Hepatocyte (in vitro differentiated cells): Measurements from ENCODE around the gene MYBPH.

Experiments used
- CTCF ChIP-seq: fragments of 200-600 bp; sonication (generic); IDR thresholded peaks from 2 replicates; pipeline ENCODE4 v1.5.1; 2016; ENCODE audit warnings: antibody characterized with exemption, mild to moderate bottlenecking; ENCODE audit not compliant: poor library complexity
- EZH2 ChIP-seq: fragments of 200-600 bp; sonication (generic); IDR thresholded peaks from 2 replicates; pipeline ENCODE4 v1.6.1; 2016; ENCODE audit warnings: antibody characterized with exemption, mild to moderate bottlenecking, borderline replicate concordance
- EZH2phosphoT487 ChIP-seq: fragments of 200-600 bp; sonication (generic); IDR thresholded peaks from one replicate; pipeline ENCODE4 v1.6.1; 2018; ENCODE audit warnings: antibody characterized with exemption, mild to moderate bottlenecking, low read depth, moderate library complexity; ENCODE audit not compliant: unreplicated experiment, severe bottlenecking

GRCh38 chr1:203150511-203151297 is 24.9 kb downstream of the MYBPH start:
- TF ChIP-seq CTCF, result no peak
- TF ChIP-seq EZH2, result no peak
- TF ChIP-seq EZH2phosphoT487, result no peak
